ENCODE measurements around the gene LSM5. TPM values are rescaled to one million over a fixed set of nuclear protein-coding genes. Genes with fewer than 3 reads are reported as not detected.

Gene LSM5
- total RNA-seq, 1 experiment from 2014 or later: 81.0 TPM

DNA sequence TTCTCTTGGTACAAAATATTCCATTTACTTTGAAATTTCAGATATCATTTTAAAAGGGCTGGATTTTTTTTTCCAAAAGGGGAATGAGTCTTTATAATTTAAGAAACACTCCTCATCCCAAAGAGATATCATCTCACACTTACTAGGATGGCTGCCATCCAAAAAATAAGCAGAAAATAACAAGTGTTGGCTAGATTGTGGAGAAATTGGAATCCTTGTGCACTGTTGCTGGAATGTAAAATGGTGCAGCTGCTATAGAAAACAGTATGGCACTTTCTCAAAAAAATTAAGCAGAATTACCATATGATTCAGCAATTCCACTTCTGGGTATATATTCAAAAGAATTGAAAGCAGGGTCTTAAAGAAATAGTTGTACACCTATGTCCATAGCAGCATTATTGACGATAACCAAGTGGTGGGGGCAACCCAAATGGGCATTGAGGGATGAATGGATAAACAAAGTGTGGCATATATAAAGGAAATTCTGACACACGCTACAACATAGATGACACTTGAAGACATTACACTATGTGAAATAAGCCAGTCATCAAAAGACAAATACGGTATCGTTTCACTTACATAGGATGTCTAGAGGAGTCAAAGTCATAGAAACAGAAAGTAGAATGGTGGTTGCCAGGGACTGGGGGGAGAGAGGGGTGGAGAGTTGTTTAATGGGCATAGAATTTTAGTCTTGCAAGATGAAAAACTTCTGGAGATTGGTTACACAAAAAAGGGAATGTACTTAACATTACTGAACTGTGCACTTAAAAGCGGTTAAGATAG, 53.8 kb downstream of the LSM5 start:
- TF ChIP-seq CEBPB (IDR thresholded peaks at IDR 0.05; ENCODE audit: low read depth) (no peak), SIN3A (IDR thresholded peaks at IDR 0.05; ENCODE audit: low read depth) (no peak), POLR2A (IDR thresholded peaks at IDR 0.05; ENCODE audit: borderline replicate concordance, extremely low read depth, insufficient read depth, insufficient read length) (no peak), RAD21 (IDR thresholded peaks at IDR 0.05; ENCODE audit: low read depth) (no peak), ZNF274 (IDR thresholded peaks at IDR 0.05; ENCODE audit: low read depth, low read length) (no peak), JUND (IDR thresholded peaks at IDR 0.05) (no peak), FOSL1 (IDR thresholded peaks at IDR 0.05; ENCODE audit: low read depth) (no peak), TCF7L2 (IDR thresholded peaks at IDR 0.05; ENCODE audit: borderline replicate concordance, extremely low read depth, insufficient read depth, insufficient read length) (no peak), CBX3 (IDR thresholded peaks at IDR 0.05; ENCODE audit: low read depth) (no peak)
- TF ChIP-seq, protein P1, sequence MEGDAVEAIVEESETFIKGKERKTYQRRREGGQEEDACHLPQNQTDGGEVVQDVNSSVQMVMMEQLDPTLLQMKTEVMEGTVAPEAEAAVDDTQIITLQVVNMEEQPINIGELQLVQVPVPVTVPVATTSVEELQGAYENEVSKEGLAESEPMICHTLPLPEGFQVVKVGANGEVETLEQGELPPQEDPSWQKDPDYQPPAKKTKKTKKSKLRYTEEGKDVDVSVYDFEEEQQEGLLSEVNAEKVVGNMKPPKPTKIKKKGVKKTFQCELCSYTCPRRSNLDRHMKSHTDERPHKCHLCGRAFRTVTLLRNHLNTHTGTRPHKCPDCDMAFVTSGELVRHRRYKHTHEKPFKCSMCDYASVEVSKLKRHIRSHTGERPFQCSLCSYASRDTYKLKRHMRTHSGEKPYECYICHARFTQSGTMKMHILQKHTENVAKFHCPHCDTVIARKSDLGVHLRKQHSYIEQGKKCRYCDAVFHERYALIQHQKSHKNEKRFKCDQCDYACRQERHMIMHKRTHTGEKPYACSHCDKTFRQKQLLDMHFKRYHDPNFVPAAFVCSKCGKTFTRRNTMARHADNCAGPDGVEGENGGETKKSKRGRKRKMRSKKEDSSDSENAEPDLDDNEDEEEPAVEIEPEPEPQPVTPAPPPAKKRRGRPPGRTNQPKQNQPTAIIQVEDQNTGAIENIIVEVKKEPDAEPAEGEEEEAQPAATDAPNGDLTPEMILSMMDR (IDR thresholded peaks at IDR 0.05 in 2 of 3, conservative IDR thresholded peaks at IDR 0.05 in 1 of 3; ENCODE audit: borderline replicate concordance in 1 of 3, insufficient read depth in 1 of 3, low read depth in 2 of 3, low read length in 2 of 3): no peak
- TF ChIP-seq, protein P2, sequence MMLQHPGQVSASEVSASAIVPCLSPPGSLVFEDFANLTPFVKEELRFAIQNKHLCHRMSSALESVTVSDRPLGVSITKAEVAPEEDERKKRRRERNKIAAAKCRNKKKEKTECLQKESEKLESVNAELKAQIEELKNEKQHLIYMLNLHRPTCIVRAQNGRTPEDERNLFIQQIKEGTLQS (IDR thresholded peaks at IDR 0.05): no peak
- TF ChIP-seq, protein P3, sequence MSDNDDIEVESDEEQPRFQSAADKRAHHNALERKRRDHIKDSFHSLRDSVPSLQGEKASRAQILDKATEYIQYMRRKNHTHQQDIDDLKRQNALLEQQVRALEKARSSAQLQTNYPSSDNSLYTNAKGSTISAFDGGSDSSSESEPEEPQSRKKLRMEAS (IDR thresholded peaks at IDR 0.05): no peak
- peaks cover 10% of the 10 kb centered on the region for H3K27me3 ChIP-seq (ENCODE audit: insufficient read depth, low read length)
- CTCF ChIA-PET: no interaction called here
- H3K9me2 ChIP-seq (ENCODE audit: insufficient read depth): no peaks in the 10 kb centered on the region
- H2AFZ ChIP-seq (ENCODE audit: low read depth, low read length, poor library complexity, severe bottlenecking): no peak overlapping the region
- H3K4me2 ChIP-seq (ENCODE audit: low read length): no peak overlapping the region
- DNase-seq (ENCODE audit: low read depth, low spot score): no peak
- no peak overlapping the region for H3K27ac ChIP-seq (ENCODE audit: low read depth, low read length)
- no peaks in the 10 kb centered on the region for H3K9me3 ChIP-seq (ENCODE audit: control insufficient read depth in 1 of 2, insufficient read depth in 1 of 2, low read depth in 1 of 2, low read length in 2 of 2)
- no peak overlapping the region for H3K4me3 ChIP-seq (replicated peaks in 1 of 2; ENCODE audit: low read depth in 1 of 2, low read length in 2 of 2)
- BruUV-seq (replicated peaks): no TSS peak
- RAD21 ChIA-PET (ENCODE audit: low non-redundant PET in 1 of 2, low total read pairs in 2 of 2, uncharacterized antibody in 2 of 2, unreplicated experiment in 2 of 2): no interaction called here
- intact Hi-C loops (cut with micrococcal nuclease): no loop called here
- no peaks in the 10 kb centered on the region for H3K79me2 ChIP-seq (ENCODE audit: insufficient read depth, low read length)
- no peak overlapping the region for H3K9ac ChIP-seq (ENCODE audit: low read length)
- H3K4me1 ChIP-seq (ENCODE audit: control insufficient read depth in 1 of 2, insufficient read depth in 2 of 2, low read length in 2 of 2): no peaks in the 10 kb centered on the region
- H3K36me3 ChIP-seq (ENCODE audit: control insufficient read depth in 1 of 2, insufficient read depth in 2 of 2, low read length in 2 of 2): no peaks in the 10 kb centered on the region
- ATAC-seq: no peak
- POLR2A ChIA-PET: no interaction called here
- no peaks in the 10 kb centered on the region for H4K20me1 ChIP-seq (ENCODE audit: insufficient read depth)

Other genes with a start within 250 kb of the LSM5 start
- 89.0 TPM for gene AVL9, start 5.1 kb upstream of the LSM5 start, total RNA-seq (2021; ENCODE audit: unreplicated experiment)

Data from HCT116 (cell line).